B cell (primary cell): ENCODE measurements around the gene TRPM4. TPM values are rescaled to one million over a fixed set of nuclear protein-coding genes. Genes with fewer than 3 reads are reported as not detected.

Experiments
- ATAC-seq: fragments of 200-7000 bp; cut with Tn5 transposase; one replicate; pipeline ENCODE4 v1.10.0; 2021; ENCODE audit warnings: low read depth, mild to moderate bottlenecking, moderate number of reproducible peaks, moderate library complexity
- CTCF ChIA-PET: fragments of 350-600 bp; sonication (Branson Sonifier 250); formaldehyde crosslinking; loops from one replicate; lab custom pipeline; 2021; ENCODE audit warnings: antibody characterized with exemption, inconsistent platforms; lab: Charles Lee
- POLR2A ChIA-PET: fragments of 350-600 bp; sonication (Branson Sonifier 250); formaldehyde crosslinking; loops from one replicate; lab custom pipeline; 2021; ENCODE audit warnings: antibody characterized with exemption; lab: Charles Lee
- DNase-seq: peaks from one replicate; pipeline ENCODE4 v3.0.0; 2013
- H2AFZ ChIP-seq: 2 replicates; pipeline ENCODE4 v1.6.1; 2012; ENCODE audit warnings: mild to moderate bottlenecking, low read depth, low read length; ENCODE audit not compliant: insufficient read depth, poor library complexity, severe bottlenecking
- H3K27ac ChIP-seq, 2 donors: 1 replicate in 1 of 2; 2 replicates in 1 of 2; pipeline ENCODE4 v1.5.1; 2012 to 2013; ENCODE audit warnings: low read length in 2 of 2, mild to moderate bottlenecking in 2 of 2, moderate library complexity in 1 of 2
- H3K27me3 ChIP-seq, 4 experiments: fragments of 200-600 bp in 1 of 4; sonication (generic) in 1 of 4; replicated peaks in 1 of 4; 1 replicate in 2 of 4; 2 replicates in 2 of 4; pipeline versions ENCODE4 v1.6.1 to v1.7.0; 2013 to 2016; ENCODE audit warnings: low read length in 3 of 4, mild to moderate bottlenecking in 2 of 4, mixed read lengths in 1 of 4, moderate library complexity in 1 of 4; ENCODE audit not compliant: insufficient read depth in 4 of 4, control insufficient read depth in 3 of 4; ENCODE audit errors: control extremely low read depth in 1 of 4
- H3K36me3 ChIP-seq, 2 experiments: replicated peaks in 1 of 2; 1 replicate in 1 of 2; 2 replicates in 1 of 2; pipeline versions ENCODE4 v1.6.1 to v1.7.1; 2013; ENCODE audit warnings: low read length in 1 of 2; ENCODE audit not compliant: insufficient read depth in 2 of 2, control insufficient read depth in 1 of 2; ENCODE audit errors: control extremely low read depth in 1 of 2, extremely low read depth in 1 of 2
- H3K4me1 ChIP-seq, 2 donors: fragments of 200-600 bp in 1 of 2; sonication (generic) in 1 of 2; 1 replicate in 1 of 2; 2 replicates in 1 of 2; pipeline versions ENCODE4 v1.5.1 to v1.6.1; 2013 to 2017; ENCODE audit warnings: low read length in 2 of 2; ENCODE audit not compliant: control insufficient read depth in 2 of 2, insufficient read depth in 2 of 2
- H3K4me2 ChIP-seq: replicated peaks from 2 replicates; pipeline ENCODE3; 2012; ENCODE audit warnings: mild to moderate bottlenecking, low read depth, low read length; ENCODE audit not compliant: poor library complexity, severe bottlenecking
- H3K4me3 ChIP-seq, 5 experiments: fragments of 200-600 bp in 1 of 5; sonication (generic) in 1 of 5; 1 replicate in 3 of 5; 2 replicates in 2 of 5; pipeline versions ENCODE4 v1.5.1 to v1.7.0; 2011 to 2016; ENCODE audit warnings: low read length in 4 of 5, mild to moderate bottlenecking in 4 of 5, low read depth in 2 of 5, control low read depth in 1 of 5, moderate library complexity in 1 of 5; ENCODE audit not compliant: insufficient read depth in 1 of 5; ENCODE audit errors: control extremely low read depth in 1 of 5, extremely low read depth in 1 of 5
- H3K79me2 ChIP-seq: fragments of 200-600 bp; sonication (generic); one replicate; pipeline ENCODE4 v1.6.0; 2016; ENCODE audit warnings: low read length; ENCODE audit not compliant: control insufficient read depth, insufficient read depth
- H3K9ac ChIP-seq: fragments of 200-600 bp; sonication (generic); 2 replicates; pipeline ENCODE4 v1.6.1; 2017; ENCODE audit warnings: mild to moderate bottlenecking, low read length, moderate library complexity
- H3K9me3 ChIP-seq, 3 donors: one replicate each; pipeline versions ENCODE4 v1.6.1 to v1.7.1; 2013; ENCODE audit warnings: low read length in 2 of 3; ENCODE audit not compliant: control insufficient read depth in 2 of 3, insufficient read depth in 1 of 3; ENCODE audit errors: control extremely low read depth in 1 of 3
- H4K20me1 ChIP-seq: 2 replicates; pipeline ENCODE4 v1.6.0; 2012; ENCODE audit warnings: mild to moderate bottlenecking, low read length; ENCODE audit not compliant: insufficient read depth, control insufficient read depth, poor library complexity, severe bottlenecking
- H3K27ac Mint-ChIP-seq: one replicate; pipeline ENCODE4 v1.8.0; 2021; ENCODE audit warnings: mixed read lengths
- H3K27me3 Mint-ChIP-seq: one replicate; pipeline ENCODE4 v1.8.0; 2021; ENCODE audit warnings: mixed read lengths
- H3K4me1 Mint-ChIP-seq: one replicate; pipeline ENCODE4 v1.8.0; 2021; ENCODE audit warnings: mixed read lengths
- H3K4me3 Mint-ChIP-seq: one replicate; pipeline ENCODE4 v1.8.0; 2021; ENCODE audit warnings: mixed read lengths
- H3K9me3 Mint-ChIP-seq: one replicate; pipeline ENCODE4 v1.8.0; 2022; ENCODE audit warnings: mixed read lengths; ENCODE audit not compliant: insufficient read depth
- EZH2 ChIP-seq: IDR thresholded peaks from 2 replicates; pipeline ENCODE4 v1.6.1; 2012; ENCODE audit warnings: borderline replicate concordance, low read depth, mild to moderate bottlenecking, moderate library complexity, low read length; ENCODE audit not compliant: insufficient read depth, poor library complexity, severe bottlenecking
- WGBS: methylation state at CpG from one replicate; pipeline ENCODE4 v1.1.5; 2013; ENCODE audit warnings: missing lambda C conversion rate; ENCODE audit not compliant: insufficient coverage; 5-methylcytosine and 5-hydroxymethylcytosine counted together
- intact Hi-C: fragments of 100-400 bp; cut with micrococcal nuclease; formaldehyde crosslinking; loops from one replicate; pipeline ENCODE4 v1.10.0; 2022
- polyA plus RNA-seq: library from polyadenylated mRNA; depleted of rRNA; stranded (reverse); fragments of >200 nt; gene quantifications from 2 replicates; pipeline ENCODE4 v1.2.3, GENCODE V29; 2012
- total RNA-seq, 2 donors: library from RNA; stranded (reverse); fragments of 120-200 nt in 1 of 2; gene quantifications; 1 replicate in 1 of 2; 2 replicates in 1 of 2; pipeline versions ENCODE4 v1.2.3 to v1.2.4, GENCODE V29; 2013 to 2022
- TF ChIP-seq, protein P1 (sequence below): fragments of 200-600 bp; IDR thresholded peaks from one replicate; pipeline ENCODE4 v1.8.0; 2022; ENCODE audit warnings: antibody characterized with exemption, mild to moderate bottlenecking

TRPM4 gene
- total and polyA plus RNA-seq, 2 donors (not counting 1 experiment from before 2014, with no cell fraction given), result 0.24 TPM; not detected in 1

DNA sequence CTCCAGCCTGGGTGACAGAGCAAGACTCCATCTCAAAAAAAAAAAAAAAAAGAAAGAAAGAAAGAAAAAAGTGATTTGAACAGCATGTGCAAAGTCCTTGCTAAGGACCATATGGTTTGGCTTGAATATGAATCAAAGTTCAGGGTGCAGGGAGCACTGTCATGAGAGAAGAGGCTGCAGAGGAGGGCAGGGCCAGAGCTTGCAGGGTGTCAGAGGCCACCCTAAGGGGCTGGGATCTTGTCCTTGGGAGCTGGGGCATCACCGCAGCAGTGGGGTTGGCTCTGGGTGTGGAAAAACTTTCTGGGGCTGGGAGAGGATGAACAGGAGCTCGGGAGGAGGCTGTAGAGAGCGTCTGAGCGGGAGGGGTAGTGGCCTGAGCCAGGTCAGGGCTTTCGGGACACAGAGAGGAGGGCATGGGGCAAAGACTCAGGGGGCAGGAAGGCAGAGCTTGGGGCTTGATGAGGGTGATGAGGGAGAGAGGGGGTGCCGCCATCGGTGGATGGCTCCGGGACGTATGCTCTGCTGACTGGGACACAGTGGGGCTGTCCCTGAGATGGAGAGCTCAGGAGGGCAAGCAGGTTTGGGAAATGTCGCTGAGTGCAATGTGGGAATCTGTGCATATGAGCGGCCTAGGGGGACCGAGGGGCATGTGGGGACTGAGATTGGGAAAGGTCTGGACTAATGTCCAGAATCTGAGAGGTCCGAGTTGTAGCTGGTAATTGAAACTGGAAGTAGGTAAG lies 3.0 kb downstream of the TRPM4 start:
- intact Hi-C loops, result no loop called here
- Mint-ChIP-seq H3K4me3 (no peak overlapping the region), H3K27ac (no peak overlapping the region), H3K4me1 (peaks cover 8% of the 10 kb centered on the region), H3K27me3 (peaks cover 36% of the 10 kb centered on the region), H3K9me3 (peaks cover 2% of the 10 kb centered on the region)
- peaks cover 0 to 41% (median 11%) of the 10 kb centered on the region in 4 experiments for H3K27me3 ChIP-seq
- ATAC-seq, result no peak
- H3K9ac ChIP-seq, result no peak overlapping the region
- no peak for DNase-seq
- 96% methylated on average over 13 of the region's 13 CpGs for WGBS
- H3K4me1 ChIP-seq, result peaks cover 11 to 16% of the 10 kb centered on the region in 2 donors
- no peaks in the 10 kb centered on the region for H3K36me3 ChIP-seq
- TF ChIP-seq, protein P1, sequence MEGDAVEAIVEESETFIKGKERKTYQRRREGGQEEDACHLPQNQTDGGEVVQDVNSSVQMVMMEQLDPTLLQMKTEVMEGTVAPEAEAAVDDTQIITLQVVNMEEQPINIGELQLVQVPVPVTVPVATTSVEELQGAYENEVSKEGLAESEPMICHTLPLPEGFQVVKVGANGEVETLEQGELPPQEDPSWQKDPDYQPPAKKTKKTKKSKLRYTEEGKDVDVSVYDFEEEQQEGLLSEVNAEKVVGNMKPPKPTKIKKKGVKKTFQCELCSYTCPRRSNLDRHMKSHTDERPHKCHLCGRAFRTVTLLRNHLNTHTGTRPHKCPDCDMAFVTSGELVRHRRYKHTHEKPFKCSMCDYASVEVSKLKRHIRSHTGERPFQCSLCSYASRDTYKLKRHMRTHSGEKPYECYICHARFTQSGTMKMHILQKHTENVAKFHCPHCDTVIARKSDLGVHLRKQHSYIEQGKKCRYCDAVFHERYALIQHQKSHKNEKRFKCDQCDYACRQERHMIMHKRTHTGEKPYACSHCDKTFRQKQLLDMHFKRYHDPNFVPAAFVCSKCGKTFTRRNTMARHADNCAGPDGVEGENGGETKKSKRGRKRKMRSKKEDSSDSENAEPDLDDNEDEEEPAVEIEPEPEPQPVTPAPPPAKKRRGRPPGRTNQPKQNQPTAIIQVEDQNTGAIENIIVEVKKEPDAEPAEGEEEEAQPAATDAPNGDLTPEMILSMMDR, result no peak
- TF ChIP-seq EZH2, result no peak
- no peak overlapping the region for H3K4me3 ChIP-seq
- H3K27ac ChIP-seq, result no peak overlapping the region
- POLR2A ChIA-PET, result interaction anchor here (0.7 kb wide), 1 partner anchor 176 kb away, joined by 3 read pairs; no protein-coding TSS in a partner anchor
- no peaks in the 10 kb centered on the region for H3K79me2 ChIP-seq
- CTCF ChIA-PET, result no interaction called here
- no peaks in the 10 kb centered on the region for H4K20me1 ChIP-seq
- no peak overlapping the region for H2AFZ ChIP-seq
- peaks cover 0 to 11% (median 0%) of the 10 kb centered on the region in 3 donors for H3K9me3 ChIP-seq
- no peak overlapping the region for H3K4me2 ChIP-seq

DNA sequence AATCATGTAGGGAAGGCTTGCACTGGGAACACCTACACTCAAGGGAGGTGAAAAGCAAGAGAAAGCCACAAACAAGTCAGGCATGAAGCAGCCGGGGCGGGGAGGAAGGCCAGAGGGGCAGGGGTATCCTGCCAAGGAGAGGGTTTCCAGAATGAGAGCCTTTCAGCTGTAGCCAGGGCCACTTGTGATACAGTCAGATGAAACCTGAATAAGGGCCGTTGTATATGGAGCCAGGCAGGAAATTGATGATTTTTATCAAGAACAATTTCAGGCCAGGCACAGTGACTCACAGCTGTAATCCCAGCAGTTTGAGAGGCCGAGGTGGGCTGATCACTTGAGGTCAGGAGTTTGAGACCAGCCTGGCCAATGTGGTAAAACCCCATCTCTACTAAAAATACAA lies 4.4 kb downstream of the TRPM4 start:
- H3K36me3 ChIP-seq, result no peaks in the 10 kb centered on the region
- ChIA-PET CTCF (interaction anchor here (1.5 kb wide), 1 partner anchor 16 kb away, joined by 5 read pairs; no protein-coding TSS in a partner anchor), POLR2A (no interaction called here)
- H3K27ac ChIP-seq, result no peak overlapping the region
- H3K9me3 Mint-ChIP-seq, result peaks cover 2% of the 10 kb centered on the region
- no peak overlapping the region for H3K4me3 ChIP-seq
- no peaks in the 10 kb centered on the region for H3K79me2 ChIP-seq
- WGBS, result 63% methylated on average over 4 of the region's 4 CpGs
- H3K27me3 ChIP-seq, result peaks cover 0 to 42% (median 9%) of the 10 kb centered on the region in 4 experiments
- H3K4me1 Mint-ChIP-seq, result peaks cover 8% of the 10 kb centered on the region
- H4K20me1 ChIP-seq, result no peaks in the 10 kb centered on the region
- intact Hi-C loops, result no loop called here
- DNase-seq (no peak), ATAC-seq (no peak)
- no peak overlapping the region for H2AFZ ChIP-seq
- no peak overlapping the region for H3K4me3 Mint-ChIP-seq
- H3K4me2 ChIP-seq, result no peak overlapping the region
- peaks cover 11 to 16% of the 10 kb centered on the region in 2 donors for H3K4me1 ChIP-seq
- H3K27ac Mint-ChIP-seq, result no peak overlapping the region
- peaks cover 0 to 11% (median 0%) of the 10 kb centered on the region in 3 donors for H3K9me3 ChIP-seq
- peaks cover 30% of the 10 kb centered on the region for H3K27me3 Mint-ChIP-seq
- H3K9ac ChIP-seq, result no peak overlapping the region
- TF ChIP-seq, protein P1, result no peak
- TF ChIP-seq EZH2, result no peak
